ENCODE results near the gene EFCAB8.
"Not testable (repeated sequence)": the region's sequence is repeated elsewhere in the genome, so short reads cannot be mapped to it uniquely, and the experiment has no call there.

EFCAB8 gene

DNA sequence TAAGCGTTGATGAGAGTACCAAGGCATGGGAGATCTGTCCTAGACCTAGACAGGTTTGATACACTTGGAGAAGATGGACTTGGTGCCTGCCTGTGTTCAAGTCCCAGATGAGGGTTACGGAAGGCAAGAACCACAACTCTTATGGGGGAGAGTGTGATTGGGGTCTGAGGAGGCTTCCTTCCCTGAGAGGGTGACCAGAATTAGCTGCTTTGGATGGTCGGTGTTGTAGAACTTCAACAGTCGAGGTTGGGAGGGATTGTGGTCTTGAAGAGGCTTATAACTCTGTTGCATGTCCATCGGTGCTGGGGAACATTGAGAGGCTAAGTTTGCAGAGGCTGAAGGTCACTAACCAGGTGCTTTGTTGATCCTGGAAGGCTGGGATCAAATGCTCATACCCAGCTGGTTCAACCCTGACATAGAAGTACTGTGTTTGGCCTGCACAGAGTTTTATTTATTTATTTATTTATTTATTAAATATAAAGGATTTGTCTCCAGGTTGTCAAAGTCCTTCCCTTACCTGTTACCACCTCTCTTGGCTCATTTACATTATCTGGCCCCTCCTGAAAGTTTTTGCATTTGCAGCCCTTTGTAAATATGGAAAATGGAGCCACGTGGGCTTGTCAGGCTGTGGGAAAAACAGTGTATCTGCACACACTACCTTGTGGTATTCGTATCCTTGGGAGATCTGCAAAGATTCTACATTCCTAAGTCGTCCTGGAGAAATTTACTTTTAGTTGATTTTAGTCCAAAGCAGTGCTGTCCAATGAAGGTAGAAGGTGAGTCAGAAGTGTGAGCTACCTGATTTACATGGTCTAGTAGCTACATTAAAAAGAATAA is 15.8 kb upstream of the EFCAB8 start:
- DNase-seq (ENCODE audit: low read depth in 2 of 2) = no peak

DNA sequence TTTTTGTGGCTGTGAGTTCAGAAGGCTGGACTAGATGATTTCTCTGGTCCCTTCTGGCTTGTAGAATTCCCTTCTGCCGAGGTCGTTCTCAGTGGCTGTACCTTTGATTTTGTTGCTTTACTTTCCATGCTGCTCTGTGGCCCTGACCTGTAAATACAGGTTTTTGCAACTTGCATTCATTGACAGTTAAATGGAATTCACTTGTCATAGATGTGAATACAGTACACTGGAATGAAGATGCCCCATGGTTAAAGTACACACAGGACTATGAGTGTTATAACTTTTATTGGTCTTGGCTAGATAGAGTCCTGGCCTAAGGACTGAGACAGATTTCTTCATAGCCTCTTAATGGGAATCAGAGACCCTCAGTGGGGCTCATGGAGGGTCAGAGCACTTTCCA is 12.9 kb upstream of the EFCAB8 start:
- no peak for DNase-seq (ENCODE audit: low read depth in 2 of 2)

DNA sequence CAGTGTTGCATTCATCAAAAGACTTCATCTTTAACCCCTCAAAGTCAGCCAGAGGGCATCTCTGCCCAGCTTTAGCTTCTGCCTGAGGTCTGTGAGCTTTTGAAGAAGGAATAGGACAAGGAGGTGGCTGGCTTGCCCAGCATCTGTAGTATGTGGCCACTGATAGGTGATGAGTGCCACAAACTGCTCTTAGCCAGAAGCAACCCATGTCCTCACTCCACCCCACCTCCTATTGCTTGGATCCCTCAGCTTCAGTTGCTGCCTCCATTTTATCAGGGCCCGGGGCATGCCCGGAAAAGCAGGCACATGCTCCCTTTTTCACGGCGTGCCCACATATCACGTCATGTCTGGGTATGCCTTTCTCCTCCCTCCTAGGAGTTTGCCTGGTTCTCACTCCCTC is 11.9 kb upstream of the EFCAB8 start:
- DNase-seq (ENCODE audit: low read depth in 2 of 2) = no peak

DNA sequence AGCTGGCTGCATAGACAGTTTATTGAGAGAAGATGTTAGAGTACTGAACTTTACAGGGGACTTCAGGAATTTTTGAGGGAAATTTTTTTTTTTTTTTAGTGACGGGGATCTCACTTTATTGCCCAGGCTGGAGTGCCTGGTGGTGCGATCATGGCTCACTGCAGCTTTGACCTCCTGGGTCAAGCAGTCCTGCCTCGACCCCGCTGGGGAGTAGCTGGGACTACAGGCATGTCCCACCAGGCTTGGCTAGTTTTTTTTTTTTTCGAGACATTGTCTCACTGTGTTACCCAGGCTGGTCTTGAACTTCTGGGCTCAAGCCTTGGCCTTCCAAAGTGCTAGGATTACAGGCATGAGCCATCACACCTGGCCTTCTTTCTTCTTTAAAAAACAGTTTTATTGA is 10.8 kb upstream of the EFCAB8 start:
- DNase-seq (ENCODE audit: low read depth in 2 of 2) = no peak

DNA sequence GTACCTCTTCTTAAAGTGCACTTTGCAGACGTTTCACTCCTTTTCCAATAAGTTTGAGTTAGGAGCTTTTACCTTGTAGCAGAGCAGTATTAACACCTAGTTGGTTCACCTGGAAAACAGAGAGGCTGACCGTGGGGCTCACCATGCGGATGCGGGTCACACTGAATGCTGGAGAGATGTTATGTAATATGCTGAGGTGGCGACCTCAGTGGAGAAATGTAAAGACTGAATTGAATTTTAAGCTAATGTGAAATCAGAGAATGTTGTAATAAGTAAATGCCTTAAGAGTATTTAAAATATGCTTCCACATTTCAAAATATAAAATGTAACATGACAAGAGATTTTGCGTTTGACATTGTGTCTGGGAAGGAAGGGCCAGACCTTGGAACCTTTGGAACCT is 9.9 kb upstream of the EFCAB8 start:
- DNase-seq (ENCODE audit: low read depth in 2 of 2) = no peak

DNA sequence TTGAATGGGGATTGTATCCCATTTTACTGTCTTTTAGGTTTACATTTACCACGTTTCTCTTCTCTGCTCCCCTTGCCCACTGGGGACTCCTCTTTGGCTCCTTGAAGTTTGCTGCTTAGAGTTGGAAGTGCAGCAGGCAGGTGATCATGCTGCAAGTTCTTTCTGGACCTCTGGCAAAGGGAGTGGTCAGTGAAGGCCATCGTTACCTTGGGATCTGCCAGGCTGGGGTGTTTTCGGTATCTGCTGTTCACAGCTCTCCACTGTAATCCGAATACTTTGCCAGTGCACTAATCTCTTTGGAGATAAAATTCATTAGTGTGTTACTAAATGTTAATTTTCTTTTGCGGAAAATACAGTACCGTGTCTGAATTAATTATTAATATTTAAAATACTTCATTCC is 9.1 kb upstream of the EFCAB8 start:
- DNase-seq (ENCODE audit: low read depth in 2 of 2) = no peak

DNA sequence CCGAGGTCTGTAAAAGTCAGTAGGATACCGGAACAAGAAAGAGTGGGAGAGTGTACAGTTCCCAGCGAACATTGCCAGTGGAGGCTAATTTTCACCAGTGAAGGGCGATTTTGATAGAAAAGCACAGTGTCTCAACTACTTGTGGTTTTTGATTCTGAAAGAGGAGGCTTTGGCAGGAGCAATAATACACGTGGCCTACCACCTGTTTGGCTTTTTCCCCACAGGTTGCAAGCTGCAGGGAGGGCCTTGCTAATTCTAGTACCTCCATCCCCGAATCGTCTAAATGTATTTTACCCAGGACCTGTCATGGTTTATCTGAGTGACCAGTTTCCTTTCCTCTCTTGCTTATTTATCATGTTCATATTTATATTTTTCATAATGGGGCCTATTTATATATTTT is 3.3 kb upstream of the EFCAB8 start:
- no peak for DNase-seq (ENCODE audit: low read depth in 2 of 2)

DNA sequence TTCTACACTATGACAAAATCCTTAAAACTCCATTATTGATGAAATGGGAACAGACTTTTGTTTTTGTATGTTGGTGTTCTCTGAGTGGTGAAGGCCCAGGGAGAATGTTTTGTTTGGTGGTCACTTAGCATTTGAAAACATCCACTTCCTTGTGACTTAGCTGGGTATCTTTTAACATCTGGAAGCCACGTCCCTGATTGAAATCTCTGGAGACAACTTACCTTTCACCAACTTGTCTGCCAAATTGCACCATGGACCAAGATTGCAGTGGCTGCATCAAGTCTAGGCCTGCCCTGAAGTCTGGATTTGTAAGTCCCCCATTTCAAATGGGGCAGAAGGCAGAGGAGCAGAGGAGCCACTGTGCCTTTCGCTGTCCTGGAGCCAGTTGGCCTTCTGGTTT is 534 bp upstream of the EFCAB8 start:
- DNase-seq (ENCODE audit: low read depth in 2 of 2) = no peak

DNA sequence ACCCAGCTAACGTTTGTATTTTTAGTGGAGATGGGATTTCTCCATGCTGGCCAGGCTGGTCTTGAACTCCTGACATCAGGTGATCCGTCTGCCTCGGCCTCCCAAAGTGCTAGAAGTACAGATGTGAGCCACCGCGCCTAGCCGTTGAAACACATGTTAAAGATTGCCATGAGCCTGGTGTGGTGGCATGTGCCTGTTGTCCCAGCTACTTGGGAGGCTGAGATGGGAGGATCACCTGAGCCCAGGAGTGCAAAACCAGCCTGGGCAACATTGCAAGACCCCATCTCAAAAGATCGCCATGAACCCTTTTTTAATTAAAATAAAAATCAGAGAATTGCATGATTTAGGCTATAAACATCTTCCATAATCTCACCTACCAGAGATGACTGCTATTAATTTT is 2.7 kb downstream of the EFCAB8 start:
- no peak for DNase-seq (ENCODE audit: low read depth in 2 of 2)

DNA sequence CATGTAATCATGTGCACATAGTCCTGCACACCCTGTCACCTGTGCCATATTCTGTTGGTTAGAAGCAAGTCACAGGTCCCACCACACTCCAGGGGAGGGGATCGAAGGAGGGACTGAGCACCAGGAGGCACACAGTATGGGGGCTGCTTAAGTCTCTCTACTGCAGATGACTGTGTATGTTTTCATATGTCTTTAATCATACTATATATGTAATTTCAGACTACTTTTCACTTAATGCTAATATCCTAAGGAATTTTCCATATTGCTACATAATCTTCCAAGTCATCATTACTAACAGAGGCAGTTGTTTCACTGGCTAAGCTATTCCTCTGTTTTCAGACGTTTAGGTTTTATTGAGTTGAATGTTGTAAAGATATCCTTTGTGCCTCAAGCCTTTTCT is 10.8 kb downstream of the EFCAB8 start:
- DNase-seq (ENCODE audit: low read depth in 2 of 2) = no peak

DNA sequence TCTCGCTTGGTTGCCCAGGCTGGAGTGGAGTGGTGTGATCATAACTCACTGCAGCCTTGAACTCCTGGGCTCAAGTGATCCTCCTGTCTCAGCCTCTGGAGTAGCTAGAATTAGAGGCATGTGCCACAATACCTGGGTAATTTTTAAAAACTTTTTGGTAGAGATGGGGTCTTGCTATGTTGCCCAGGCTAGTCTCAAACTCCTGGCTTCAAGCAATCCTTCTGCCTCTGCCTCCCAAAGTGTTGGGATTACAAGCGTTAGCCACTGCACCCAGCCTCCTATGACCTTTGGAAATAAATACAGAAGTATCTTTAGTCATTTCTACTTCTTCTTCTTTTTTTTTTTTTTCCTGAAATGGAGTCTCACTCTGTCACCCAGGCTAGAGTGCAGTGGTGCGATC is 11.8 kb downstream of the EFCAB8 start:
- DNase-seq (ENCODE audit: low read depth in 2 of 2) = not testable (repeated sequence)

DNA sequence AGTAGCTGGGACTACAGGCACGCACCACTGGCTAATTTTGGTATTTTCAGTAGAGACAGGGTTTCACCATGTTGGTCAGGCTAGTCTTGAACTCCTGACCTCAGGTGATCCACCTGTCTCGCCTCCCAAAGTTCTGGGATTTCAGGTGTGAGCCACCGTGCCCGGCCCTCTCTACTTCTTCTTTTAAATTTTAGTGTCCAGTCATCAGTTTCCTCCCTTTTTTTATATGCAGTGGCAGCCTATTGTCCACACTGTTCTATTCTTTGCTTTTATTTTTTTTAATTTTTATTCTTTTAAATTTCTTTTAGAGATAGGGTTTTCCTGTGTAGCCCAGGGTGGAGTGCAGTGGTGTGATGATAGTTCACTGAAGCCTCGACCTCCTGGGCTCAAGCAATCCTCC is 12.3 kb downstream of the EFCAB8 start:
- no peak for DNase-seq (ENCODE audit: low read depth in 2 of 2)

DNA sequence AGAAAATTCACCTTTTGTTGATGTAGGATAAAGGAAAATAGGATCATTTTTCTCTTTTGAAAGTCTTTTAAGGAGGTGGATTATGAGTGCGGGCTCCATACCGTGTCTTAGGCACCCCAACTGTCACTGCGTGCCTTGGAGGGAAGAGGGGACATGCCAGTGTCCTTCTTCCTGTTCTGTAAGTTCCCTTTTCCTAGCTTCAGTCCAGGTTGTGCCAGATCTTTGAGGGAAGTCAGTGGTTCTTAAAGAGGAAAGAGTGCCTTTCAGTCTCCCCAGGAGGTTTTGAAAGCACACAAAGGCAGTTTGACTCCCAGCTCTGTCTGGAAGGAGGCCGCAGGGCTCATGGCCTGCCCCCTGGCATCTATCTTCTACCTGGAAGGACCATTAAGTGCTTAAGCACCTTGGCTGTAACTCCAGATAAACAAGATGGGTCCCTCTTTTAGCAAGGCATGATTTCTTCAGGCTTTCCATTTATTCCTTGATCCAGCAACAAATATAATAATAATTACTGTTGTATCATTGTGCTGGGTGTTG is 13.0 kb downstream of the EFCAB8 start:
- DNase-seq (ENCODE audit: low read depth in 2 of 2) = no peak

DNA sequence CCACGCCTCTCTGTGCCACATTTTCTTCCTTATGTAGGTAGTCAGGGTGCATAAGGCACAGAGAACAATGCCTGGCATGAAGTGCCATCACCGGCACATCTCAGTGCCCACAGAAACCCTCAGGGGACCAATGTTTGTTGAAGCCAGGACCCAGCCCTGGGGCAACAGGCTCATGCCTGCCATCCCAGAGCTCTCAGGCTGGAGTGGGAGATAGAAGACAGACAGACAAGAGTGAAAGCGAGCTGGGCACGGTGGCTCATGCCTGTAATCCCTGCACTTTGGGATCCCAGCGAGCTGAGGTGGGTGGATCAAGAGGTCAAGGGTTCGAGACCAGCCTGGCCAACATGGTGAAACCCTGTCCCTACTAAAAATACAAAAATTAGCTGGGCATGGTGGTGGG is 13.5 kb downstream of the EFCAB8 start:
- no peak for DNase-seq (ENCODE audit: low read depth in 2 of 2)

DNA sequence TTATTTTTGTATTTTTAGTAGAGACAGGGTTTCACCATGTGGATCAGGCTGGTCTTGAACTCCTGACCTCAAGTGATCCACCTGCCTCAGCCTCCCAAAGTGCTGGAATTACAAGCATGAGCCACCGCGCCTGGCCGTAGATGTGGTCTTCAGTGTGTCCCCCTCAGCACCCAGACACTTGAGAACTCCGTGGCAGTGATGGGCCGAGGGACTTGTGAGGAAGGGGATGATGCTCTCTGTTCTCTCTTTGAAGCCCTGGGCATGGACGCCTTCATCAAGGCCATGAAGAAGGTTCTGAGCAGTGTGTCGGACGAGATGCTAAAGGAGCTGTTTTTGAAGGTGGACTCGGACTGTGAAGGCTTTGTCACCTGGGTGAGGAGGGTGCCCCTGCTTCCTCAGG is 16.9 kb downstream of the EFCAB8 start:
- DNase-seq (ENCODE audit: low read depth in 2 of 2) = no peak

DNA sequence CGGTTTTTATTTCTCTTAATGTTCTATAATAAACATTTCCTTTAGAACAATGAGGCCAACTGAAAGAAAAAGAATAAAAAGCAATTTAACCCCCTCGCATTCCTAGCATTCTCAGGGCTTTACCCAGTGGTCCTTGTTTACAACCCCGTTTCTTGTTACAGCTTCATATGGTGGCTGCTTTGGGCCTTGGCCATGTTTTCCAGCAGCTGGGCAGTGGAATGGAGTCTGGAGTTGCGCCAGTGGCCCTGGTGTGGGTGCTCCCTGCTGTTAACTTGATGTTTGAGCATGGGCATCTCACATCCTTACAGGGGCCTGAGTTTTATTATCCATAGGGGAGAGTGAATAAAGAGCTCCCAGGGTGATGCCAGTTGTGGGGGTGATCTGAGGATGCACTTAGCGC is 18.8 kb downstream of the EFCAB8 start:
- DNase-seq (ENCODE audit: low read depth in 2 of 2) = no peak

DNA sequence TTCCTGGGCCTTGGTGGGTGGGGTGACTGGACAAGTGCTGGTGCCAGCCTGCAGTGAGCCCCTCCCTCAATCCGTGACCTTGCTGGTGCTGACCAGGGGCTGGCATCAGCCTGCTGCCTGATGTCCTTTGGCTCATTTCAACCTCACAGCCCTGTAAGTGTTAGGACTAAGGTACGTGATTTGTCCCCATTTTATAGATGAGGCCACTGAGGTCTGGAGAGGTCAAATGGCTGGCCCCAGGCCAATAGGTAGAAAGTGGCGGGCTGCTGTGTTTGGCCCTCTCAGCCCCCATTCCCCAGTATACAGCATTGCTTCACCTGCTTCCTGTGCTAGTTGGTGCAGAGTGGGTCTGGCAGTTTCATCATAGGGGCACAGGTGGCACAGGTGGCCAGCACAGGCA is 20.1 kb downstream of the EFCAB8 start:
- no peak for DNase-seq (ENCODE audit: low read depth in 2 of 2)

DNA sequence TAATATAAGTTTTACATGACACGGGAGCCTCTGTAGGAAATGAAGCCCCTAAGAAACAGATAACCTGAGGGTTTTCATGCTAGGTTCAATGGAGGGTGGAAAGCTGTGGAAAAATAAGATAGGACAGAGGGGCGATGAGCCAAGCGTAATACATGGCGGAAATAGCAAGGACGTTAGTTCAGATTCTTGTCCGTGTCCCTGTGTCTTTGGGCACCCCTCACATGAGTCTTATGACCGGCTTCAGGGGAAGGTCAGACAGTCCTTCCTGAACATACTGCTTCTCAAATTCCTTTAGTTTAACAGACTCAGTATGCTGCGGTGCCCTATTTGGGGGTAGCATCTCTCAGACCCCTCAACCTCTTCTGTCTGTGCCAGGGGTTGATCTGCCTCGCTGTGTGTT is 20.8 kb downstream of the EFCAB8 start:
- no peak for DNase-seq (ENCODE audit: low read depth in 2 of 2)

DNA sequence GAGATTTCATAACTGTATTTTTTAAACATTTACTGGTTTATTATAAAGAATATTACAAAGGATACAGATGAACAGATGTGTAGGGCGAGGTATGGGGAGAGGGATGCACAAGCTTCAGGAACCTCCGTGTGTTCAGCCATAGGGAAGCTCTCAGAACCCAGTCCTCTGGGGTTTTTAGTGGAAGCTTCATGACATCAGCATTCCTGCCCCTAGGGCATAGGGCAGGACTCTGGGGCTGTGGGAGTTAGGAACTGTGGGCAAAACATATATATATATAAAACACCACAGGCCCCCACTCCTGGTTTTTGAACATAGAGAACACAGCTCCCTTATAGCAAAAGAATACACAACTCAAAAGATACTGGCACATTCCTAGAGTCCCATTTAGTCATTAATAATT is 21.9 kb downstream of the EFCAB8 start:
- no peak for DNase-seq (ENCODE audit: low read depth in 2 of 2)

DNA sequence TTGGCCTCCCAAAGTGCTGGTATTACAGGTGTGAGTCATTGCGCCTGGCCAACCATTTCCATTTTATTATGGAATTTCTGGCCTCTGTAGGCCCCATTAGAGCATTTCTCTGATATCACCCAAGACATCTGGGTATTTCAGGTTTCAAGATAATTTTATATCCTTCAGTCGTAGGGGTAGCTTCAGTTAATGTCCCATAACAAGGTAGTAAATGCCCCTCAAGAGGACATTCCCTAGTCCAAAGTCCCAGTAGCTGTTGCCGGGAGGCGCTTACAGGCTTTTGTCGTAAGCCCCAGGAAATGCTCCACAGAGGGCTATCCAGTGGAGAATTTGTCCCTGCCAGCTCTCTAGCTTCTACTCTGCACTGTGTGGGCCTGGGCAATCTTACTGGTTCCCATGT is 24.4 kb downstream of the EFCAB8 start:
- DNase-seq (ENCODE audit: low read depth in 2 of 2) = no peak

DNA sequence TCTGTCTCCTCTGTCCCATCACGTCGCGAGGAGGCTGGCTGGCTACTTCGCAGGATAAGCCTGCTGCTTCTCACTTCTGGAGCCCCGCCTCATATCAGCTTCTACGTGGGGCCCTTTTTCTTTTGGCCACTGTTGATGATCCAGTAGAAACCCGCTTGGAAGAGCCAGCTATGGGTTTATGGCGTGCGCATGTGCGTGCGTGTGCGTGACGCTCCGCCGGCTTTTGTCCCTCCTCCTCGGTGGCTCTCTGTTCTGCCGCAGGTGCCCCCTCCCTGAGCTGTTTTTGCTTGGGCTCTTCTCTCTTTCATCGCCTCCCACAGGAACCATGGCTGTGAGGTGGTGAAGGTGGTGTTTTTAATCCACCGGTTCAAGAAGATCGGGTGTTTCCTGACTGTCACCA is 26.5 kb downstream of the EFCAB8 start:
- no peak for DNase-seq (ENCODE audit: low read depth in 2 of 2)

DNA sequence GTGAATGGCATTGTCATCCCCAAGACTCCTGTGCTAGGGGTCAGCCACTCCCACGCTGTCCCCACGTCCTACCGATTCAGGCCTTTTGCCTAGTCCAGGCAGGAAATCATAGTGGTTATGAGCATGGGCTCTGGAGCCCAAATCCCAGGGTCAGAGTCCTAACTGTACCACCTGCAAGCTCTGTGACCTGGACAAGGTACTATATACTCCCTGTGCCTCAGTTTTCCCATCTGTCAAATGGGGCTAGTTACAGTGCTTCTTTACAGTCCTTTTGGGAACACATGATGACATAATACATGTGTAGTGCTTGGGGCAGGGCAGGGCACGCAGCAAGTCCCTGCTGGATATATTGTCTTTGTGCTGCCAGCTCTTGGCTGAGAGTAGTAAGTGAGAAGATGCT is 27.2 kb downstream of the EFCAB8 start:
- no peak for DNase-seq (ENCODE audit: low read depth in 2 of 2)

DNA sequence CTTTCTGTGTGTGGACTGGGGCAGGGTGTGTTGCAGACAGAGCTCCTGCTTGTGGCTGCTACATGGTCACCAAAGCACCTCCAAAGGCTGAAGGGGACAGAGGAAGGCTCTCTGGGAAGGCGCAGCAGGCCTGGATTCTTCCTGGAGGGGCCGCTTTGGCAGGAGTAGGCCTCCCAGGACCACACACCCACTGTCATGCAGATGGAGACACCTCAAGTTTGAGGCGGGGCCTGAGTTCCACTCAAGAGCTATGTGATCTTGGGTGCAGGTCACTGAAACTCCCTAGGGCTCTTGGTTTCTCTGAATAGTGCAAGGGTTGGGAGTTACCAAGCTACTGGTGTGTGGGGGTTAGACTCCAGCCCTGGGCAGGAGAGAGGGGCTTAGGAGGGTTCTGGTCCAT is 27.9 kb downstream of the EFCAB8 start:
- no peak for DNase-seq (ENCODE audit: low read depth in 2 of 2)

DNA sequence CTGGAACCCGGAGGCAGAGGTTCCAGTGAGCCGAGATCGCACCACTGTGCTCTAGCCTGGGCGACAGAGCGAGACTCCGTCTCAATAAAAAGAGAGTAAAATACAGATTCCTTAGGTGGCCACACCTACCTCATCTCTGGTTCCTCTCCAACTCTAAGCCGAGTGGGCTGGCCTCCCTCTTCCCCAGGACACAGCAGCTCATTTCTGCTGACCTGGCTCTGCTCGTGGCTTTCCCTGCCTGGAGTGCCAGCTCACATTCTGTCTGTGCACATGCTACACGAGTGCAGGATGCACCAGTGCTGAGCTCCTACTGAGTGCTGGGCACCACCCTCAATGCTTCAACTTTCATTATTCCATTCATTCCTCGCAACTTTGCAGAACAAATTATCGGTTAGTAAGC is 28.8 kb downstream of the EFCAB8 start:
- no peak for DNase-seq (ENCODE audit: low read depth in 2 of 2)

All from stimulated activated CD8-positive, alpha-beta memory T cell treated with anti-CD3 and anti-CD28 coated beads, Interleukin-2, amount 100 ng/mL, for 1 hour (primary cell).